ENCODE results near the gene DRD3.

- TF ChIP-seq CTCF (IDR thresholded peaks at IDR 0.05), result no peak
- no peak for TF ChIP-seq NFATC4 (CRISPR knock-in tag; IDR thresholded peaks at IDR 0.05)
- TF ChIP-seq STAT6 (CRISPR knock-in tag; conservative IDR thresholded peaks at IDR 0.05; ENCODE audit: low read depth), result no peak
- TF ChIP-seq ZNF317 (CRISPR knock-in tag; IDR thresholded peaks at IDR 0.05; ENCODE audit: borderline replicate concordance, low read depth), result no peak
- TF ChIP-seq NFYB (CRISPR knock-in tag; conservative IDR thresholded peaks at IDR 0.05; ENCODE audit: low read depth), result no peak
- TF ChIP-seq CREM (CRISPR knock-in tag; IDR thresholded peaks at IDR 0.05), result no peak
Measured at GRCh38 chr3:114213627-114214541, 35.0 kb upstream of the DRD3 start.
